Neural progenitor cell (in vitro differentiated cells): Measurements from ENCODE around the gene HOXD11. TPM values are rescaled to one million over a fixed set of nuclear protein-coding genes. Genes with fewer than 3 reads are reported as not detected.

Experiments used
- DNase-seq: peaks from one replicate; pipeline ENCODE4 v3.0.0-alpha.2; 2016; ENCODE audit warnings: low spot score
- H2AFZ ChIP-seq: fragments of 200-600 bp; sonication (generic); replicated peaks from 2 replicates; pipeline ENCODE4 v1.6.1; 2016; ENCODE audit warnings: antibody characterized with exemption
- H3F3A ChIP-seq: fragments of 200-600 bp; sonication (generic); 2 replicates; pipeline ENCODE4 v1.6.1; 2016; ENCODE audit warnings: antibody characterized with exemption, low read depth
- H3K27ac ChIP-seq: fragments of 200-600 bp; sonication (generic); 2 replicates; pipeline ENCODE4 v1.5.1; 2016; ENCODE audit warnings: mild to moderate bottlenecking
- H3K27me3 ChIP-seq: fragments of 200-600 bp; sonication (generic); 2 replicates; pipeline ENCODE4 v1.6.1; 2016; ENCODE audit warnings: mild to moderate bottlenecking, moderate library complexity
- H3K36me3 ChIP-seq: fragments of 200-600 bp; sonication (generic); 2 replicates; pipeline ENCODE4 v1.5.1; 2016
- H3K4me1 ChIP-seq: fragments of 200-600 bp; sonication (generic); 2 replicates; pipeline ENCODE4 v1.6.1; 2016; ENCODE audit warnings: mixed run types
- H3K4me2 ChIP-seq: fragments of 200-600 bp; sonication (generic); 2 replicates; pipeline ENCODE4 v1.6.1; 2016
- H3K4me3 ChIP-seq: fragments of 200-600 bp; sonication (generic); 2 replicates; pipeline ENCODE4 v1.5.1; 2016
- H3K79me2 ChIP-seq: fragments of 200-600 bp; sonication (generic); 2 replicates; pipeline ENCODE4 v1.6.1; 2016; ENCODE audit warnings: low read depth
- H3K9ac ChIP-seq: fragments of 200-600 bp; sonication (generic); 2 replicates; pipeline ENCODE4 v1.6.1; 2016
- H3K9me3 ChIP-seq: fragments of 200-600 bp; sonication (generic); 2 replicates; pipeline ENCODE4 v1.5.1; 2016; ENCODE audit warnings: low read depth
- H4K20me1 ChIP-seq: fragments of 200-600 bp; sonication (generic); 2 replicates; pipeline ENCODE4 v1.6.1; 2016; ENCODE audit warnings: low read depth
- H3K27ac Mint-ChIP-seq: 3 replicates; pipeline ENCODE4 v1.8.0; 2021; ENCODE audit warnings: mixed read lengths
- H3K27me3 Mint-ChIP-seq: 2 replicates; pipeline ENCODE4 v1.8.0; 2022; ENCODE audit warnings: low read depth, mild to moderate bottlenecking, inconsistent platforms, moderate library complexity, mixed read lengths; ENCODE audit not compliant: insufficient read depth
- H3K36me3 Mint-ChIP-seq: 3 replicates; pipeline ENCODE4 v1.8.0; 2021; ENCODE audit warnings: mixed read lengths
- H3K4me1 Mint-ChIP-seq: 3 replicates; pipeline ENCODE4 v1.8.0; 2021; ENCODE audit warnings: mixed read lengths
- H3K4me3 Mint-ChIP-seq: 3 replicates; pipeline ENCODE4 v1.8.0; 2021; ENCODE audit warnings: mild to moderate bottlenecking, moderate library complexity, mixed read lengths
- H3K9me3 Mint-ChIP-seq: 3 replicates; pipeline ENCODE4 v1.8.0; 2020; ENCODE audit warnings: mixed read lengths
- CTCF ChIP-seq: fragments of 200-600 bp; sonication (generic); IDR thresholded peaks from 2 replicates; pipeline ENCODE4 v1.5.1; 2017; ENCODE audit warnings: antibody characterized with exemption, mild to moderate bottlenecking
- EZH2 ChIP-seq: fragments of 200-600 bp; sonication (generic); IDR thresholded peaks from 2 replicates; pipeline ENCODE4 v1.6.1; 2017; ENCODE audit warnings: antibody characterized with exemption, mild to moderate bottlenecking, moderate library complexity
- EZH2phosphoT487 ChIP-seq: fragments of 200-600 bp; sonication (generic); IDR thresholded peaks from 2 replicates; pipeline ENCODE4 v1.6.1; 2017; ENCODE audit warnings: antibody characterized with exemption
- total RNA-seq: library from RNA; depleted of rRNA; stranded (reverse); fragments of >200 nt; gene quantifications from 2 replicates; pipeline ENCODE4 v1.2.3, GENCODE V29; 2015; ENCODE audit warnings: low replicate concordance

Gene HOXD11
- total RNA-seq, 1 donor from 2014 or later = not detected

DNA sequence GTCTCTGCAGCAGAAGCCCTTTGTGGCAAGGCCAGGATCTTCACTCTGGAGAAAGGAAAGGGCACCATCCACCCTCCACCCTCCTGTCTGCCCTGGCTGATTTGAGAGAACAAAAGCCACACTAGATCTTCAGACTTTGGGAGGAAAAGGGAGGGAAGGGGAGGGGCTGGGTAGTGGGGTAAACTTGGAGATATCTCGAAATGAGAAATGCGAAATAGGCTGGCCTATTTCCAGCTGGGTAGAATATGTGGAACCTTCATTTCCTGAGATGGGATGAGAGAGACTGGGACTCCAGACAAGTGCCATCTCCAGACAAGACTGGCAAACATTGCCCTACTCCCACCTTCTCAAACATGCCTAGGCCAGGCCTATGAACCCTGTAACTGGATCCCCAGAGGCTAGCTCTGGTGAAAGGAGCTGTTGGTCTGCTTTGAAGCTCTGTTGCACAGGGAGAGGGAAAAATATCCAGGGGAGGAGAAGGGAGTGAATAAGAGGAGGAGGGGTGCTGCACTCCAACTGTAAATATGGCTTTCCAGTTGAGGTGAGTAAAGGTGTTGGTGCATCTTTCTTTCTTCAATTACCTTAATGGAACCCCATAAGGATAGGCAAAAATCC is 5.8 kb upstream of the HOXD11 start:
- H3K9ac ChIP-seq = no peak overlapping the region
- no peak overlapping the region for H3K27ac ChIP-seq
- peaks cover 100% of the 10 kb centered on the region for H3K27me3 ChIP-seq
- Mint-ChIP-seq H3K36me3 (no peaks in the 10 kb centered on the region), H3K27me3 (peaks cover 98% of the 10 kb centered on the region), H3K4me1 (peaks cover 10% of the 10 kb centered on the region), H3K9me3 (peaks cover 6% of the 10 kb centered on the region), H3K4me3 (no peak overlapping the region), H3K27ac (no peak overlapping the region)
- no peaks in the 10 kb centered on the region for H3K4me1 ChIP-seq
- no peaks in the 10 kb centered on the region for H3K36me3 ChIP-seq
- DNase-seq = no peak
- H3K4me2 ChIP-seq = no peak overlapping the region
- no peaks in the 10 kb centered on the region for H3K79me2 ChIP-seq
- no peak overlapping the region for H2AFZ ChIP-seq
- no peak for TF ChIP-seq EZH2
- TF ChIP-seq EZH2phosphoT487 = no peak
- no peak for TF ChIP-seq CTCF
- H3K9me3 ChIP-seq = no peaks in the 10 kb centered on the region
- no peaks in the 10 kb centered on the region for H3F3A ChIP-seq
- H3K4me3 ChIP-seq = no peak overlapping the region
- H4K20me1 ChIP-seq = peaks cover 99% of the 10 kb centered on the region

DNA sequence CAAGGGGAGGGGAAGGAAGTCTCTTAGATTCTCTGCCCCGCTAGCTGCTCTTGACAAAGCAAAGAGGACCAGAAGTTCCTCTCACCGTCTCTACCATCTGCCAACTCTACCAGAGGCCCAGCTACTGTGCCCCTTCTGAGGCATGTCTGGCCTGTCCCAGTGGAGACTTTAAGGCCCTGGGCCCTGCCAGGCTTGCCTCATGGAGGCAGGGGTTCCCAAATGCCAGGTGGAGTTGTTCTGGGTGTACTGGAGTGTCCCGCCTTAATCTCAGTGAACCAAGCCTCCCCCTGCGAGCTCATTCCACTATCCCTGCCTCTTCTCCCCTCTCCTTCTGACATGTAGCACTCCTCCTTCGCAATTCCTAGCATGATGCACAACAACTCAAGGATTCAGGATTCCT is 5.2 kb upstream of the HOXD11 start:
- H3K4me1 Mint-ChIP-seq = peaks cover 11% of the 10 kb centered on the region
- Histone ChIP-seq H3F3A (no peaks in the 10 kb centered on the region), H3K4me2 (no peak overlapping the region), H3K4me3 (no peak overlapping the region), H3K27ac (no peak overlapping the region), H3K27me3 (peaks cover 100% of the 10 kb centered on the region), H3K36me3 (no peaks in the 10 kb centered on the region), H3K4me1 (no peaks in the 10 kb centered on the region), H3K9me3 (no peaks in the 10 kb centered on the region), H3K9ac (no peak overlapping the region), H2AFZ (no peak overlapping the region), H4K20me1 (peaks cover 99% of the 10 kb centered on the region), H3K79me2 (no peaks in the 10 kb centered on the region)
- DNase-seq = no peak
- peaks cover 6% of the 10 kb centered on the region for H3K9me3 Mint-ChIP-seq
- H3K27me3 Mint-ChIP-seq = peaks cover 95% of the 10 kb centered on the region
- no peak overlapping the region for H3K27ac Mint-ChIP-seq
- no peak for TF ChIP-seq EZH2phosphoT487
- no peak for TF ChIP-seq CTCF
- no peak for TF ChIP-seq EZH2
- H3K4me3 Mint-ChIP-seq = peak overlapping the region; percentile 17
- no peaks in the 10 kb centered on the region for H3K36me3 Mint-ChIP-seq

GRCh38 chr2:176102309-176102866 is 4.7 kb upstream of the HOXD11 start:
- no peak for TF ChIP-seq CTCF
- TF ChIP-seq EZH2phosphoT487 = no peak
- peak; percentile 42 for TF ChIP-seq EZH2
- Histone ChIP-seq H3F3A (no peaks in the 10 kb centered on the region), H3K4me3 (no peak overlapping the region), H2AFZ (no peak overlapping the region), H3K4me1 (no peaks in the 10 kb centered on the region), H3K4me2 (no peak overlapping the region), H3K27me3 (peaks cover 100% of the 10 kb centered on the region), H3K9ac (no peak overlapping the region), H3K9me3 (no peaks in the 10 kb centered on the region), H3K27ac (no peak overlapping the region), H3K36me3 (no peaks in the 10 kb centered on the region), H4K20me1 (peaks cover 98% of the 10 kb centered on the region), H3K79me2 (no peaks in the 10 kb centered on the region)
- H3K4me3 Mint-ChIP-seq = no peak overlapping the region
- no peak overlapping the region for H3K27ac Mint-ChIP-seq
- no peak for DNase-seq
- H3K27me3 Mint-ChIP-seq = peaks cover 93% of the 10 kb centered on the region
- peaks cover 14% of the 10 kb centered on the region for H3K4me1 Mint-ChIP-seq
- peaks cover 6% of the 10 kb centered on the region for H3K9me3 Mint-ChIP-seq
- no peaks in the 10 kb centered on the region for H3K36me3 Mint-ChIP-seq
